ENCODE measurements around the gene MUC6. TPM values are rescaled to one million over a fixed set of nuclear protein-coding genes. Genes with fewer than 3 reads are reported as not detected.
A peak's percentile ranks its signal among the peaks of the same experiment; 100 is the strongest.

Gene MUC6
- total and polyA plus RNA-seq, 2 of the 8 experiments (the other 6 are each of a cell fraction or from before 2014, with no cell fraction given): not detected

- Histone ChIP-seq H2AK5ac (ENCODE audit: low read depth, low read length) (no peak overlapping the region), H4K8ac (ENCODE audit: extremely low read depth, insufficient read depth, low read length) (0 out of 2 replicates have a peak overlapping the region, but pooled peaks have one; percentile 41), H3K23ac (ENCODE audit: insufficient read length) (no peak overlapping the region), H2BK120ac (replicated peaks; ENCODE audit: low read depth, low read length) (no peak overlapping the region), H3K9me3 (ENCODE audit: insufficient read depth in 2 of 2, low read depth in 1 of 2, low read length in 1 of 2) (no peaks in the 10 kb centered on the region), H3K4me1 (replicated peaks in 1 of 4; ENCODE audit: control insufficient read depth in 3 of 4, insufficient read depth in 4 of 4, low read length in 3 of 4) (no peaks in the 10 kb centered on the region), H3K14ac (ENCODE audit: insufficient read length) (no peak overlapping the region), H4K91ac (replicated peaks; ENCODE audit: insufficient read length, low read length) (no peak overlapping the region), H2AFZ (ENCODE audit: low read length) (no peak overlapping the region), H2BK15ac (ENCODE audit: low read length) (no peak overlapping the region), H3K4ac (replicated peaks; ENCODE audit: insufficient read length, low read depth, low read length) (no peak overlapping the region), H4K20me1 (replicated peaks in 1 of 2; ENCODE audit: control insufficient read depth in 1 of 2, insufficient read depth in 2 of 2, low read length in 2 of 2) (no peaks in the 10 kb centered on the region), H3K4me3 (ENCODE audit: extremely low read depth in 1 of 4, insufficient read depth in 2 of 4, low read depth in 3 of 4, low read length in 4 of 4) (no peak overlapping the region), H3K79me1 (ENCODE audit: low read depth, low read length) (no peaks in the 10 kb centered on the region), H3K4me2 (ENCODE audit: insufficient read depth in 1 of 2, low read depth in 2 of 2, low read length in 2 of 2) (no peak overlapping the region), H2BK5ac (ENCODE audit: low read depth, low read length) (no peak overlapping the region), H3K27ac (ENCODE audit: low read depth, low read length) (no peak overlapping the region), H2BK20ac (ENCODE audit: low read length) (no peak overlapping the region), H3K9ac (replicated peaks in 1 of 4; ENCODE audit: extremely low read depth in 1 of 4, low read depth in 3 of 4, low read length in 3 of 4) (no peak overlapping the region), H3K18ac (ENCODE audit: extremely low read depth, low read length) (no peak overlapping the region), H2BK12ac (ENCODE audit: low read depth, low read length) (no peak overlapping the region), H3K79me2 (ENCODE audit: control insufficient read depth in 1 of 2, insufficient read depth in 2 of 2, low read length in 2 of 2) (no peaks in the 10 kb centered on the region), H3K56ac (replicated peaks; ENCODE audit: insufficient read length, low read depth, low read length) (no peak overlapping the region), H3K27me3 (replicated peaks in 1 of 4; ENCODE audit: control insufficient read depth in 3 of 4, extremely low read depth in 1 of 4, insufficient read depth in 3 of 4, low read length in 3 of 4) (no peaks in the 10 kb centered on the region), H3K36me3 (ENCODE audit: control insufficient read depth in 2 of 4, insufficient read depth in 4 of 4, low read length in 3 of 4) (no peaks in the 10 kb centered on the region), H4K5ac (ENCODE audit: insufficient read length, low read depth, low read length) (no peak overlapping the region), H3K23me2 (ENCODE audit: low read depth, low read length) (no peaks in the 10 kb centered on the region)
- 92% methylated on average over 16 of the region's 25 CpGs; no CpG with 5 or more reads in 1 of the 2 experiments for WGBS, 2 experiments (ENCODE audit: extremely low coverage in 1 of 2, insufficient coverage in 1 of 2, insufficient read length in 1 of 2, insufficient replicate concordance in 2 of 2, low coverage in 1 of 2, low lambda C conversion rate in 2 of 2, missing lambda C conversion rate in 1 of 2)
- no peak for TF ChIP-seq USF2 (IDR thresholded peaks at IDR 0.05; ENCODE audit: low read length)
- TF ChIP-seq BCL11A (IDR thresholded peaks at IDR 0.05; ENCODE audit: low read depth in 2 of 2, low read length in 2 of 2): no peak
- no peak for TF ChIP-seq CREB1 (IDR thresholded peaks at IDR 0.05)
- FAIRE-seq (no peak), DNase-seq (ENCODE audit: low read depth in 1 of 2, low spot score in 2 of 2) (no peak)
- ChIA-PET CTCF (ENCODE audit: partially characterized antibody) (interaction anchor here (0.7 to 2.6 kb wide), 23 partner anchors 9 to 204 kb away, joined by 3 to 19 read pairs (median 6); partner anchors contain the start of gene AP2A2), POLR2A (ENCODE audit: partially characterized antibody) (interaction anchor here (1.1 to 1.4 kb wide), 3 partner anchors 112 to 192 kb away, joined by 3 read pairs; no protein-coding TSS in a partner anchor)
Observed at GRCh38 chr11:1052133-1053011, 15.9 kb upstream of the MUC6 start.

All from H1 (cell line).